Neural progenitor cell (in vitro differentiated cells): ENCODE results near the gene DLGAP4.

Source experiments
- EZH2 ChIP-seq: fragments of 200-600 bp; sonication (generic); IDR thresholded peaks from 2 replicates; pipeline ENCODE4 v1.6.1; 2017; ENCODE audit warnings: antibody characterized with exemption, mild to moderate bottlenecking, moderate library complexity
- TF ChIP-seq, protein P1 (sequence below): fragments of 200-600 bp; sonication (generic); IDR thresholded peaks from 2 replicates; pipeline ENCODE4 v1.5.1; 2017; ENCODE audit warnings: antibody characterized with exemption, mild to moderate bottlenecking

DNA sequence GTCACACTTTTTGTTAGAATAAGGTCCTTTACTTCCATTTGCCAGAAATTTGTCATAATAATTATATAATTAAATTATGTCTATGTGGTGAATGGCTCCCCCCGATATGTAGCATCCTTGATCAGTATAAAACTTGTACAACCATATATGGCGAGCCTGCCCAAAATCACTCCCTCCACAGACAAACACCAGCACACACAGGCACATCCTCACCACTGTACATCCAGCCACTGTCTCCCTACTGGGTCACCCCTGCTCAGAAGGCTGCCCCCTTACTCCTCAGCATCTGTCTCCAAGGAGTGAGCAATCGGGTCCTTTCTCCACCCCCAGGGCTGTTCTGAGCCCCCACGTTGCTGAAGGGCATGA, 148.2 kb downstream of the DLGAP4 start:
- TF ChIP-seq, protein P1, sequence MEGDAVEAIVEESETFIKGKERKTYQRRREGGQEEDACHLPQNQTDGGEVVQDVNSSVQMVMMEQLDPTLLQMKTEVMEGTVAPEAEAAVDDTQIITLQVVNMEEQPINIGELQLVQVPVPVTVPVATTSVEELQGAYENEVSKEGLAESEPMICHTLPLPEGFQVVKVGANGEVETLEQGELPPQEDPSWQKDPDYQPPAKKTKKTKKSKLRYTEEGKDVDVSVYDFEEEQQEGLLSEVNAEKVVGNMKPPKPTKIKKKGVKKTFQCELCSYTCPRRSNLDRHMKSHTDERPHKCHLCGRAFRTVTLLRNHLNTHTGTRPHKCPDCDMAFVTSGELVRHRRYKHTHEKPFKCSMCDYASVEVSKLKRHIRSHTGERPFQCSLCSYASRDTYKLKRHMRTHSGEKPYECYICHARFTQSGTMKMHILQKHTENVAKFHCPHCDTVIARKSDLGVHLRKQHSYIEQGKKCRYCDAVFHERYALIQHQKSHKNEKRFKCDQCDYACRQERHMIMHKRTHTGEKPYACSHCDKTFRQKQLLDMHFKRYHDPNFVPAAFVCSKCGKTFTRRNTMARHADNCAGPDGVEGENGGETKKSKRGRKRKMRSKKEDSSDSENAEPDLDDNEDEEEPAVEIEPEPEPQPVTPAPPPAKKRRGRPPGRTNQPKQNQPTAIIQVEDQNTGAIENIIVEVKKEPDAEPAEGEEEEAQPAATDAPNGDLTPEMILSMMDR: no peak
- TF ChIP-seq EZH2: no peak
